GM19240 (cell line): ENCODE data around the gene ZCWPW1.
"Not testable (repeated sequence)": the region's sequence is repeated elsewhere in the genome, so short reads cannot be mapped to it uniquely, and the experiment has no call there.

Experiments used
- DNase-seq: peaks from one replicate; pipeline ENCODE4 v3.0.0; 2011; ENCODE audit warnings: low spot score; ENCODE audit not compliant: insufficient read length

Gene ZCWPW1

GRCh38 chr7:100356416-100357068 is 72.0 kb downstream of the ZCWPW1 start:
- no peak for DNase-seq

GRCh38 chr7:100353685-100354330 is 74.7 kb downstream of the ZCWPW1 start:
- no peak for DNase-seq

- no peak for DNase-seq
Measured at GRCh38 chr7:100352984-100353684, 75.4 kb downstream of the ZCWPW1 start.

- DNase-seq: not testable (repeated sequence)
Measured at GRCh38 chr7:100352230-100352781, 76.2 kb downstream of the ZCWPW1 start.

GRCh38 chr7:100351657-100352058 is 76.8 kb downstream of the ZCWPW1 start:
- DNase-seq: no peak
